Smooth muscle cell of the brain vasculature (primary cell): Measurements from ENCODE around the gene HOMER3.
"Not testable (repeated sequence)": the region's sequence is repeated elsewhere in the genome, so short reads cannot be mapped to it uniquely, and the experiment has no call there.

ENCODE experiments used
- DNase-seq: peaks from one replicate; pipeline ENCODE4 v3.0.0-alpha.2; 2012; ENCODE audit warnings: low read depth, low spot score

The HOMER3 gene

DNA sequence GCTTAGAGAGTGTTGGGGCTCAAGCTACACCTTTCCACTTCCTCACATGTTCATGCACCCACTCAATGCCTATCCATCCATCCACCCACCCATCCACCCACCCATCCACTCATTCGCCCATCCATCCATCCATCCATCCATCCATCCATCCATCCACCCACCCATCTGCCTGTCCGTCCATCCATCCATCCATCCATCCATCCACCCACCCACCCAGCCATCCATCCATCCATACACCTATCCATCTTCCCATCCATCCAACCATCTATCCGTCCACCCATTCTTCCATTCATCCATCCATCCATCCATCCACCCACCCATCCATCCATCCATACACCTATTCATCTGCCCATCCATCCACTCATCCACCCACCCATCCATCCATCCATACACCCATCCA is 13.1 kb upstream of the HOMER3 start:
- DNase-seq = no peak

DNA sequence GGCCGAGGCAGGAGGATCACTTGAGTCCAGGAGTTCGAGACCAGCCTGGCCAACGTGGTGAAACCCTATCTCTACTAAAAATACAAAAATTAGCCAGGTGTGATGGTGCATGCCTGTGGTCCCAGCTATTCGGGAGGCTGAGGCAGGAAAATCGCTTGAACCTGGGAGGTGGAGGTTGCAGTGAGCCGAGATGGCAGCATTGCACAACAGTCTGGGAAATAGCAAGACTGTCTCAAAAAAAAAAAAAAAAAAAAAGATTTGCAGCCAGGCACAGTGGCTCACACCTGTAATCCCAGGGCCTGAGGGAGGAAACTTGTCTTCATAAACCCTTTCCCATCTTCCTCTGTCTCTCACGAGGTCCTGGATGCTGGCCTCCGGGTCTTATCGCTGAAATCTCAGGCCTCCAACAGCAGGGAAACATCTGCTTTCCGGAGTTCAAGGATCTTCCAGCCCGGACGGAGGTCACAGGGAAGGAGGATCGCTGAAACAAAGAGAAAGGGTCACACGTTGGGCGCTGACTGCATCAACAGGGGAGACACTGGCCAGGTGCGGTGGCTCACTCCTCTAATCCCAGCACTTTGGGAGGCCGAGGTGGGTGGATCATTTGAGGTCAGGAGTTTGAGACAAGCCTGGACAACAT is 11.5 kb upstream of the HOMER3 start:
- not testable (repeated sequence) for DNase-seq

DNA sequence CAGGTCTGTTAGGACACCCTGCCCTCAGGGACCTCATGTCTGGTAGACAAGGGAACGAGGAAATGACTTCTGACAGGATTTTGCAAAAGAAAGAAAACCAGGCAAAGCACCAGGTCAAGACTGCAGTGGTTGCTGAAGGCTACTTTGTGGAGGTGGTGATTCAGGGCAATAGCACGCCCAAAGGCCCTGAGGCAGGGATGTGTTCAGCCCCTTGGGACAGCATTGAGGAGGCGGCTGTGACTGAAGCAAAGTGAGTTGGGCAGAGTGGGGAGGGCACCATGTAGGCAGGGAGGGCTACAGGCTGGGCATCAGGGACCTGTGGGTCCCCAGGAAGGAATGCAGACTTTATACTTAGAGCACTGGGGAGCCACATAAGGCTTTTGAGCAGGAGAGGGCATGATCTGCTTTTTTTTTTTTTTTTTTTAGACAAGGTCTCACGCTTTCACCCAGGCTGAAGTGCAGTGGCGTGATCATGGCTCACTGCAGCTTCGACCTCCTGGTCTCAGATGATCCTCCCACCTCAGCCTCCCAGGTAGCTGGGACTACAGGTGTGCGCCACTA is 10.8 kb upstream of the HOMER3 start:
- no peak for DNase-seq

GRCh38 chr19:18949858-18950257 is 8.8 kb upstream of the HOMER3 start:
- no peak for DNase-seq

- DNase-seq = no peak
Observed at GRCh38 chr19:18948976-18949356, 7.9 kb upstream of the HOMER3 start.

DNA sequence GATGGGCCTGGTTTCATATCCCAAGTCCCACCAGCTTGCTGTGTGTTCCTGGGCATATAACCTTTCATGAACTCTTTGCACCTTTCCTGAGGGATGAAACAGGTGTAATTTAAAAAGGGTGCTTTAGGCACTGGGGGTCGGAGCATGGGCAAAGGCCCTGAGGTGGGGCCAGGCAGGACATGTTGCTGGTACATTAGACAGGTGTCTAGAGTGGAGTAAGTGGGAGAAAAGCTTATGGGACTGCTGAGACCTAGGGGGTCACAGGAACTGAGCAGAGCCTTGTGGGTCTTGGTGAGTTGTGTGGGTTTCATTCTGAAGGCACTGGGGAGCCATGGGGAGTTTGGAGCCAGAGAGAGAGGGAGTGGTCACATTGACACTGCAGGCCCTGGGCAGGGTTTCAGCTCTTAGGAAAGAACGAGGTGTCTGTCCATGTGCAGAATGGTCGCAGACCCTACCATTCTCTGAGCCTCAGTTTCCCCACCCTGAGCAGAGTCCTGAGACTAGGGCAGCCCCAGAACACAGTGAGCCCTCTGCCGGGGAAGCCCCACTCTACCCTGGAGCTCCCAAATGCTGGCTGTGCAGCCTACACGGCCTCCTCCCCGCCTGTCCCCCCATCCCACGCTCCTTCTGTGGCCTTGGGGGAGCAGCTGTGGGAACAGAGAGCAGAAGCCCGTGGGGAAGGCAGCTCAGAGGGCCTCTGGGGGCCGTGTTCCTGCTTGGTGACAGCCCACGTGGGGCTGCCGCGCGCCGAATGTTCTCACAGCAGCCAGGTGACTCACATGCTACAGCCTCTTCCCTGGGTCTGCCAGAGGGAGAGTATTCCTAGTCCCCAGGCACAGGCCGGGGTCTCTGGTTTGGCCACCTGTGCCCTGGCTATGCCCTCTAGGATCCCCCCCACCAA is 7.3 kb upstream of the HOMER3 start:
- DNase-seq = no peak

DNA sequence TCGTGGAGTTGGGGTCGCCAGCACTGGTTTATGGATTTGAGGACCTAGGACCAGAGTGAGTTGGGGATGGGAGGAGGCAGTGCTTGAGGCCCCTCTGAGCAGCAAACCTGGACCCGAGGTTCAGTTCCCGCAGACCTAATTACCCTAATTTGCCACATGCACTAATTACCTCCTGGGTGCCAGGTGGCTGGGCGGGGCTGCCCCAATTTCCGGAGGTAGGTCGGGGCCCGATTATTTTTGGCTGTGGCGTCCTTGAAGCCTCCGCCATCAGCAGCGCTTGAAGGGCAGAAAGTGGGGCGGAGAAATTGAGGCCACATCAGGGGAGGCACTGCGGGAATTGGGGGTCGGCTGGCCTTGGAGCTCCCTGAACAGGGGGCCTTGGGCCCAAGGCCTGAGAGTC is 5.9 kb upstream of the HOMER3 start:
- no peak for DNase-seq

- DNase-seq = no peak
Observed at GRCh38 chr19:18946335-18946734, 5.3 kb upstream of the HOMER3 start.

DNA sequence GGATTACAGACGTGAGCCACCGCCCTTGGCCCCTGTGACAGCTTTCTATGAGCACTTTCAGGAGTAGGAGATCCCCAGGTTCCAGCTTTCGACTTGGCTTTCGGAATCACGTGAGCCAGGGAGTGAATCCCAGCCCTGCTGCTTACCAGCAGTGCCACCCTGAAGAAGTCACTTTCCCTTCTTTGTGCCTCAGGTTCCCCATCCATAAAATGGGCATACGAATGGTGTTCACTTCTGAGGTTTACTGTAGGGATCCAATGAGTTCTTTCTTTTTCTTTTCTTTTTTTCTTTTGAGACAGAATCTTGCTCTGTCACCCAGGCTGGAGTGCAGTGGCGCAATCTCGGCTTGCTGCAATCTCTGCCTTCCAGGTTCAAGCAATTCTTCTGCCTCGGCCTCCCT is 4.3 kb upstream of the HOMER3 start:
- no peak for DNase-seq

GRCh38 chr19:18943465-18943864 is 2.4 kb upstream of the HOMER3 start:
- DNase-seq = no peak

DNA sequence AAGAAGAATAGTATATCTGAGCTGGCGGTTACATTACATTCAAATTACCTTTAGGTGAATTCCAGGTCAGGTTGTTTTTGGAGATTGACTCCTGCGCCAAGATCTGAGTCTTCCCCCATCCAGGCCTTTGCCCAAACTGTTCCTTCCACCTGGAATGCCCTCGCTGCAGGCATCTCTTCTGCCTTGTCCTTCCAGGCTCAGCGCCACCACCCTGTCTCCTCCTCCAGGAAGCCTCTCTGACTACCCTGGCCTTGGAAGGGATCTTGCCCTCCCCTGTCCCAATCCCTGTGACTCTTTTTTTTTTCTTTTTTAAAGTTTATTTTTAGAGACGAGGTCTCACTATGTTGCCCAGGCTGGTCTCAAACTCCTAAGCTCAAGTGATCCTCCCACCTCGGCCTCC is 1.7 kb upstream of the HOMER3 start:
- no peak for DNase-seq

- DNase-seq = no peak
Observed at GRCh38 chr19:18941628-18942354, 774 bp upstream of the HOMER3 start.

DNA sequence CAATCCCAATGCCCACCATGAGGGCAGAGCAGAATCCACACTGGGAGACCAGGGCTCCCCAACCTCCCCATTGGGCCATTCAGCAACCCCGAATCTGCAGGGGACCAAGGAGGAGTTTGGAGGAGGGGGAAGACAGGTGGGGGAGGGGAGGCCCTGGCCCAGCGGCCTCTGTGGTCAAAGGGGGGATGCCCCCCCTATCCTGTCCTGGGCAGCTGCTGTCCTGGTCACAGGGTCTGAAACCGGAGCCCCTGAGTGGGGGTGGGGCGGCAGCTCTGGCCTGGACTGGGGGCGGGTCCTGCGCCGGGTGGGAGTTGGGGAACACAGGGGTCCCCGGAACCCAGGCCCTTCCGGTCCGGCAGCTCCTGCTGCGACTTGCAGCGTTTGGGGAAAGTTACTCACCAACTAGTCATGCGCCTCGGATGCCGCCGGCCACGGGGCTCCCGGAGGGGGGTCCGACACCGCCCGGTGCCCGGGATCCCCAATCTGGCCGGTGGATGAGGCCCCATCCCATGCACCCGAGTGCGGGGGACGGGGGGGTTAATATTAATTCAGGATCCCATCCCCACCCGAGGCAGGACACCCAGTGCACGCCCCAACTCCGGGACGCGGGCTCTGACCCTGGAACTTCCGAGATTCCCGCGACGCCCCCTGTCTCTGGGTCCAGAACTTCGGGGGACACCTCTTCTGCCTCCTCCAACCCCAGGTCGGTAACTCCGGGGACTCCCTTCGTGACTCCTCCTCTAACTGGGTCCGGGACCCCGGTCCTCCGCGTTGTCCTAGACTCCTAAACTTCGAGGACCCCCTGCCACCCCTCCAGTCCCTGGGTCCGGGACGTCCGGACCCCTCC is 872 bp downstream of the HOMER3 start:
- DNase-seq = no peak

GRCh38 chr19:18939163-18939562 is 1.9 kb downstream of the HOMER3 start:
- DNase-seq = no peak

DNA sequence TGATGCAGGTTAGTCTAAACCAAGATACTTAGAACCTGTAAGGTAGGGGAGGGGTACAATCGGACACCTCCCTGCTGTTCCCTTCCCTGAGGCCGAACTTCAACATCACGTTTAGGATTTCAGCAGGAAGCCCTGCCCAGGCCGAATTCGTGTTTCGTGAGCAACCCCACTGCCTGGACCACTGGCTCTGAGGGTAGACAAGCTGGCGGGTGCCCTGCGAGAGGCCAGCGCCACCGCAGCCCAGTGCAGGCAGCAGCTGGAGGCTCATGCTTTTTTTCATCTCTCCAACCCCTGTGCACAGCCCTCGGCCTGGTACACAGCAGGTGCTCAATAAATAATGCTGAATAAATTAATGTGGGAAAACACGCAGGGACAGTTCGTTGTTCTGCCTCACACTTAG is 7.7 kb downstream of the HOMER3 start:
- DNase-seq = no peak

DNA sequence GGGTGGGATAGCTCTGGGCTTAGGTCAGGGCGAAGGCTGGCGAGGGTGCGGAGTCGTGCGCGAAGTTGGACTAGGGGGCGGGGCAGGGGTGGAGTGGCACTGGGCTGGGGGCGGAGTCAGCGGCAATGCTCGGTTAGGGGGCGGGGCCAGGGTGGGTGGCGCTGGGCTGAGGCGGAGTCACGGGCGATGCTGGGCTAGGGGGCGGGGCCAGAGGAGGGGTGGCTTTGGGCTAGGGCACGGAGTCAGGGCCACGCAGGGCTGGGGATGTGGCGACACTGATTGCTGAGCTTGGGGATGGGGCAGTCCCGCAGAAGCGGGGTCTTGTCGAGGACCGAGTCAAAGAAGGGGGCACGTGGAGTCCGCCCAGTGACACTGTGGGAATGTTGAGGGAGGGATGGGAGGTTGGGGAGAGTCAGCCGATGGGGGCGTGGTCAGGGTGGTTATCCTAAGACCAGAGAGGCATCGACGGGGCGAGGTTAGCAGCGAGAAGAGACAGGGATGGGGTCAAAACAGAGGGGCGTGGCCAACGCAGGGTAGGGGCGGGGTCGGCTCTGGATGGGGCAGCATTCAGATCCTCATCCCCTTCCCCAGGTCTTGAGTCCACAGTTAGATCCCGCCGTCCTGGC is 8.7 kb downstream of the HOMER3 start:
- DNase-seq = no peak

DNA sequence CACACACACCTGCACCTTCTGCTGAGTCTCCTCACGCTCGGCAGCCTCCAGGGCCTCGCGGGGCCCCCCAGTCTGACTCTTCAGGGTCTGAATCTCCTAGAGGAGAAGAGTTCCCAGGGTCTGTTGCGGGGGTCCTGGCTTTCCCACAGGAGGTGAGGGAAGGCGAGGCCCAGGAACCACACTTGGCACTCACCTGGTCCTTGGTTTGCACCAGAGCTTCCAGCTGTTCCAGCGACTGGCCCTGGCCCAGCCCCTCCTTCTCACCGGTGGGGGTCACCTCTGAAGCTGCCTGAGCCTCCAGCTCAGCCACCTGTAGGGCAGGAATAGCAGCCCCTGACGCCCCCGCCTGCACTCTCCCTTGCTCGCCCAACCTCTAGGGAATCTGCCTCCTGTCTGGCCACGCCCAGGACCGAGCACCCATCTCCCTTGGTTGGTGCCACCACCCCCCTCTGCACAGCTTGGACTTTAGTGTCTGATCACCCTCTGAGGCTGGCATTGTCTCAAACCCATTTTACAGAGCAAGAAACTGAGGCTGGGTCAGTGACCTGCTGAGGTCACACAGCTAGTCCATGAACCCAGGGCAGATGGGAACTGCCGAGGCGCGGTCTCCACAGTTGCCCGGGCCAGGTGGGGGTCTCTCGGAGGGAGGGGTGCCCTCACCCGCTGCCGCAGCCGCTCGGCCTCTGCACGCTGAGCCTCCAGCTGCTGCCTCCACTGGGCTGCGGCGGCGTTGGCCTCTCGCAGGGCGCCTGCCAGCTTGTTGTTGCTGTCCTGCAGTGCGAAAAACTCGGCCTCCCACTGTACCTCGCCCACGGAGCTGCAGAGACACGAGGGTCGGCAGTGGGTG is 9.5 kb downstream of the HOMER3 start:
- no peak for DNase-seq

- no peak for DNase-seq
Observed at GRCh38 chr19:18929311-18929710, 11.7 kb downstream of the HOMER3 start.

GRCh38 chr19:18928018-18928805 is 12.8 kb downstream of the HOMER3 start:
- no peak for DNase-seq
